Stimulated activated CD4-positive, alpha-beta T cell treated with anti-CD3 and anti-CD28 coated beads, Interleukin-4, amount 100 ng/mL, for 1 hour (primary cell): ENCODE measurements around the gene CLEC2D.
"Not testable (repeated sequence)": the region's sequence is repeated elsewhere in the genome, so short reads cannot be mapped to it uniquely, and the experiment has no call there.

Experiments used
- DNase-seq: peaks from one replicate; pipeline ENCODE4 v3.0.0-alpha.2; 2020

CLEC2D gene

GRCh38 chr12:9731393-9731792 lies 61.9 kb downstream of the CLEC2D start:
- no peak for DNase-seq

- no peak for DNase-seq
Observed at GRCh38 chr12:9731797-9732196, 62.3 kb downstream of the CLEC2D start.

GRCh38 chr12:9732921-9733461 lies 63.5 kb downstream of the CLEC2D start, which contains the start of gene CLECL1:
Gene CLECL1 (minus strand): TSS chr12:9733097.
- no peak for DNase-seq

DNA sequence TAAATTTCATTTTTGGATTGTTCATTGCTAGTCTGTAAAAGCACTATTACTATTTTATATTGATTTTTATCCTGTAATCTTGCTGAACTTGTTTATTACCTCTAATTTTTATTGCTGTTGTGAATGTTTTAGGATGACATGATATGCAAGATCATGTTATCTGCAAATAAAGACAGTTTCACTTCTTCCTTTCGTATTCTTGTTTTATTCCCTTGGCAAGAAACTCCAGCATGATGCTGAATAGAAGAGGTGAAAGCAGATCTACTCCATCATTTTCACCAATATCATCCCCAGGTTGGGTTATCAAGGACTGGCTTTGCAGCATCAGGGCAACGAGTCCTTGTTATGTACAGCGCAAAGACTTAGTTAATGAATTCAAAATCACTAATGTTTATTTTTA lies 66.1 kb downstream of the CLEC2D start:
- DNase-seq, result no peak

- no peak for DNase-seq
Observed at GRCh38 chr12:9736936-9737705, 67.6 kb downstream of the CLEC2D start.

DNA sequence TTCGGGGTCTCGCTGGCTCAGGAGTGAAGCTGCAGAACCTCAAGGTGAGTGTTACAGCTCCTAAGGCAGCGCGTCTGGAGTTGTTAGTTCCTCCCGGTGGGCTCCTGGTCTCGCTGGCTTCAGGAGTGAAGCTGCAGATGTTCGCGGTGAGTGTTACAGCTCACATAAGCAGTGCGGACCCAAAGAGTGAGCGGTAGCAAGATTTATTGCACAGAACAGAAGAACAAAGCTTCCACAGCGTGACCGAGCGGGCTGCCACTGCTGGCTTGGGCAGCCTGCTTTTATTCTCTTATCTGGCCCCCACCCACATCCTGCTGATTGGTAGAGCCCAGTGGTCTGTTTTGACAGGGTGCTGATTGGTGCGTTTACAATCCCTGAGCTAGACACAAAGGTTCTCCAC lies 69.4 kb downstream of the CLEC2D start:
- DNase-seq, result not testable (repeated sequence)

DNA sequence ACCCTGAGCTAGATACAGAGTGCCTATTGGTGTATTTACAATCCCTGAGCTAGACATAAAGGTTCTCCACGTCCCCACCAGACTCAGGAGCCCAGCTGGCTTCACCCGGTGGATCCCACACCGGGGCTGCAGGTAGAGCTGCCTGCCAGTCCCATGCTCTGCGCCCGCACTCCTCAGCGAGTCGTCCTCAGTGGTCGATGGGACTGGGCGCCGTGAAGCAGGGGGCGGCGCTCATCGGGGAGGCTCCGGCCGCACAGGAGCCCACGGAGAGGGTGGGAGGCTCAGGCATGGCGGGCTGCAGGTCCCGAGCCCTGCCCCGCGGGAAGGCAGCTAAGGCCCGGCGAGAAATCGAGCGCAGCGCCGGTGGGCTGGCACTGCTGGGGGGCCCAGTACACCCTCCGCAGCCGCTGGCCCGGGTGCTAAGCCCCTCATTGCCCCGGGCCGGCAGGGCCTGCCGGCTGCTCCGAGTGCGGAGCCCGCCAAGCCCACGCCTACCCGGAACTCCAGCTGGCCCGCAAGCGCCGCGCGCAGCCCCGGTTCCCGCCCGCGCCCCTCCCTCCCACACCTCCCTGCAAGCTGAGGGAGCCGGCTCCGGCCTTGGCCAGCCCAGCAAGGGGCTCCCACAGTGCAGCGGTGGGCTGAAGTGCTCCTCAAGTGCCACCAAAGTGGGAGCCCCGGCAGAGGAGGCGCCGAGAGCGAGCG lies 70.0 kb downstream of the CLEC2D start:
- not testable (repeated sequence) for DNase-seq

DNA sequence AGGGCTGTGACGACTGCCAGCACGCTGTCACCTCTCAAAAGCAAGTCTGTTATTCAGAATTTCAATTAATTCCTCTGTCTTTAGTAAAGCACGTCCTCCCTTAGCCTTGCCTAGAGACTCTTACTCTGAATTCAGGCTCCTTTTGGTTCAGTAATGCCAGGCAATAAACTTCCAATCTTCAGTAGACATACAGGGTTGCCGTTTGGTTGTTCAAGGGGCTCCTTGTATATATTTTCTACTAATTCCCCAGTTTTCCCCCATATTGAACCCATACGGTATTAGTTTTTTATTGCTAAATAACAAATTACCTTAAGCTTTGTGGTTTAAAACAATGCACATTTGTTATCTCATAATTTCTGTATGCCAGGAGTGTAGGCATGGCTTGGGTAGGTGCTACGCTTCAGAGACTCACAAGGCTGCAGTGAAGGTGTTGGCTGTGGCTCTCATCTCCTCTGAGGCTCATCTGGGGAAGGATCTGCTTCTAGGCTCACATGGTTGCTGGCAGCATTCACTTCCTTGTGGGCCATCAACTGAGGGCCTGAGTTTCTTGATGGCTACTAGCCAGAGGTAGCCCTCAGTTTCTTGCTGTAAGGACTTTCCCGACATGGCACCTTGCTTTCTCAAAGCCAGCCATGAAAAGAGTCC lies 70.7 kb downstream of the CLEC2D start:
- DNase-seq, result no peak

GRCh38 chr12:9741726-9742125 lies 72.2 kb downstream of the CLEC2D start:
- peak; percentile 53 for DNase-seq

GRCh38 chr12:9742661-9743060 lies 73.1 kb downstream of the CLEC2D start:
- no peak for DNase-seq

DNA sequence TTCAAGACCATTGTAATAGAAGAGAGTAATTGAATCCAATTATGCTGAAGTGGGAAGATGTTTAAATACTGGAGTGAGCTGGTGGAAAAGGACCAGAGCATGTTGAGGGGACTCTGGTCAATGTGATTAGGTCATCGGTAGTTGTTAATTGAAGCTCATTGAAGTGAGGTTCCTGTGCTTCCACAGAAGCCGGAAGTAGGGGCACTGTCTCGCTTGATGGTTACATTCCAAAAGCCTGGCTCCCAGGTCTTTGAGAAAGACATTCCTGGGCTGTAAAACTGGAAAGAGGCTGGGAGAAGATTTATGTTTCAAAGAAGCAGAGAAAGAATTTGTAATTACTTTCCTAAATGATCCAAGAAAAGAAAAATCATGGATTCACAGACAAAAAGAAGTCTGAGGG lies 75.7 kb downstream of the CLEC2D start:
- no peak for DNase-seq
